MM.1S (cell line): Measurements from ENCODE around the gene RBFOX2.

ENCODE experiments used
- DNase-seq: peaks from one replicate; pipeline ENCODE4 v3.0.0-alpha.2; 2015
- H2AFZ ChIP-seq: fragments of 300-600 bp; sonication (generic); 2 replicates; pipeline ENCODE4 v1.6.0; 2016; ENCODE audit warnings: antibody characterized with exemption, low read length
- H3F3A ChIP-seq: fragments of 300-600 bp; sonication (generic); 2 replicates; pipeline ENCODE4 v1.6.1; 2016; ENCODE audit warnings: mild to moderate bottlenecking, antibody characterized with exemption, low read length, moderate library complexity, mixed read lengths; ENCODE audit not compliant: insufficient read depth
- H3K27ac ChIP-seq: fragments of 300-600 bp; sonication (generic); 2 replicates; pipeline ENCODE4 v1.5.1; 2016; ENCODE audit warnings: mild to moderate bottlenecking, low read length
- H3K27me3 ChIP-seq: fragments of 300-600 bp; sonication (generic); replicated peaks from 2 replicates; pipeline ENCODE4 v1.6.0; 2016; ENCODE audit warnings: low read length; ENCODE audit not compliant: insufficient read depth
- H3K36me3 ChIP-seq: fragments of 300-600 bp; sonication (generic); replicated peaks from 2 replicates; pipeline ENCODE4 v1.6.1; 2016; ENCODE audit warnings: mild to moderate bottlenecking, low read length, mixed read lengths; ENCODE audit not compliant: insufficient read depth
- H3K4me1 ChIP-seq: fragments of 300-600 bp; sonication (generic); 2 replicates; pipeline ENCODE4 v1.6.1; 2016; ENCODE audit warnings: low read length, mixed read lengths
- H3K4me2 ChIP-seq: fragments of 300-600 bp; sonication (generic); 2 replicates; pipeline ENCODE4 v1.6.0; 2016; ENCODE audit warnings: low read depth, low read length
- H3K4me3 ChIP-seq: fragments of 300-600 bp; sonication (generic); 2 replicates; pipeline ENCODE4 v1.5.1; 2016; ENCODE audit warnings: low read length, mixed read lengths
- H3K79me2 ChIP-seq: fragments of 300-600 bp; sonication (generic); 2 replicates; pipeline ENCODE4 v1.6.1; 2016; ENCODE audit warnings: mixed run types, low read length, mixed read lengths
- H3K9ac ChIP-seq: fragments of 300-600 bp; sonication (generic); 2 replicates; pipeline ENCODE4 v1.6.1; 2016; ENCODE audit warnings: low read length, mixed read lengths
- H3K9me2 ChIP-seq: fragments of 300-600 bp; sonication (generic); replicated peaks from 2 replicates; pipeline ENCODE4 v1.6.1; 2016; ENCODE audit warnings: mild to moderate bottlenecking, low read length, mixed read lengths; ENCODE audit not compliant: insufficient read depth
- H3K9me3 ChIP-seq: fragments of 300-600 bp; sonication (generic); replicated peaks from 2 replicates; pipeline ENCODE4 v1.6.1; 2016; ENCODE audit warnings: mild to moderate bottlenecking, low read length, mixed read lengths; ENCODE audit not compliant: insufficient read depth
- H4K20me1 ChIP-seq: fragments of 300-600 bp; sonication (generic); 2 replicates; pipeline ENCODE4 v1.6.1; 2016; ENCODE audit warnings: mild to moderate bottlenecking, low read length, moderate library complexity, mixed read lengths; ENCODE audit not compliant: insufficient read depth
- EZH2 ChIP-seq: fragments of 300-600 bp; sonication (generic); optimal IDR thresholded peaks from 2 replicates; pipeline ENCODE3; 2017; ENCODE audit warnings: low read depth, mild to moderate bottlenecking, antibody characterized with exemption, low read length, mixed read lengths
- EZH2phosphoT487 ChIP-seq: fragments of 300-600 bp; sonication (generic); IDR thresholded peaks from 2 replicates; pipeline ENCODE4 v1.6.1; 2018; ENCODE audit warnings: antibody characterized with exemption, low read length
- TF ChIP-seq, protein P1 (sequence below): fragments of 300-600 bp; sonication (generic); IDR thresholded peaks from 2 replicates; pipeline ENCODE4 v1.5.1; 2016; ENCODE audit warnings: antibody characterized with exemption, low read length, mixed read lengths

RBFOX2 gene

DNA sequence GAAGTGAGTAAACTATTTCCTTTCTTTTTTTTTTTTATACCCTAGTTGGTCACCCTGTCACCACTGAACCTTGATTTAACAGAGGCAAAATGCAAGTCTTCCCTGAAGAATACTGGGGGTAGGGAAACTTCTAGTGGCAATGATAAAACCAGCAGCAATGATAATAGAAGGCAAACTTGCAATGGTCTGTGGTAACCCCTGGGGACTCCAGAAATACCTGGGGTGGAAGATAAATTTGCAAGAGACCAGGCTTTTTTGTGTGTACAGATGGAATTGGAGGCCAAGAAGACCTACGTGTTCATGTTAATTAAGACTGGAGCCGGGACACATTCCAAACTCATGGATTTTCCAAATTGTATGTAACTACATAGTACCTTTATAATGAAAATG is 299.3 kb downstream of the RBFOX2 start:
- TF ChIP-seq EZH2, result no peak
- TF ChIP-seq, protein P1, sequence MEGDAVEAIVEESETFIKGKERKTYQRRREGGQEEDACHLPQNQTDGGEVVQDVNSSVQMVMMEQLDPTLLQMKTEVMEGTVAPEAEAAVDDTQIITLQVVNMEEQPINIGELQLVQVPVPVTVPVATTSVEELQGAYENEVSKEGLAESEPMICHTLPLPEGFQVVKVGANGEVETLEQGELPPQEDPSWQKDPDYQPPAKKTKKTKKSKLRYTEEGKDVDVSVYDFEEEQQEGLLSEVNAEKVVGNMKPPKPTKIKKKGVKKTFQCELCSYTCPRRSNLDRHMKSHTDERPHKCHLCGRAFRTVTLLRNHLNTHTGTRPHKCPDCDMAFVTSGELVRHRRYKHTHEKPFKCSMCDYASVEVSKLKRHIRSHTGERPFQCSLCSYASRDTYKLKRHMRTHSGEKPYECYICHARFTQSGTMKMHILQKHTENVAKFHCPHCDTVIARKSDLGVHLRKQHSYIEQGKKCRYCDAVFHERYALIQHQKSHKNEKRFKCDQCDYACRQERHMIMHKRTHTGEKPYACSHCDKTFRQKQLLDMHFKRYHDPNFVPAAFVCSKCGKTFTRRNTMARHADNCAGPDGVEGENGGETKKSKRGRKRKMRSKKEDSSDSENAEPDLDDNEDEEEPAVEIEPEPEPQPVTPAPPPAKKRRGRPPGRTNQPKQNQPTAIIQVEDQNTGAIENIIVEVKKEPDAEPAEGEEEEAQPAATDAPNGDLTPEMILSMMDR, result no peak
- TF ChIP-seq EZH2phosphoT487, result no peak
- no peaks in the 10 kb centered on the region for H3F3A ChIP-seq
- no peaks in the 10 kb centered on the region for H3K4me1 ChIP-seq
- H4K20me1 ChIP-seq, result no peaks in the 10 kb centered on the region
- DNase-seq, result no peak
- H3K27ac ChIP-seq, result no peak overlapping the region
- H3K79me2 ChIP-seq, result no peaks in the 10 kb centered on the region
- no peak overlapping the region for H3K4me2 ChIP-seq
- no peak overlapping the region for H3K9ac ChIP-seq
- no peaks in the 10 kb centered on the region for H3K9me3 ChIP-seq
- H3K36me3 ChIP-seq, result no peaks in the 10 kb centered on the region
- H3K4me3 ChIP-seq, result no peak overlapping the region
- no peaks in the 10 kb centered on the region for H3K27me3 ChIP-seq
- H3K9me2 ChIP-seq, result no peaks in the 10 kb centered on the region
- no peak overlapping the region for H2AFZ ChIP-seq

DNA sequence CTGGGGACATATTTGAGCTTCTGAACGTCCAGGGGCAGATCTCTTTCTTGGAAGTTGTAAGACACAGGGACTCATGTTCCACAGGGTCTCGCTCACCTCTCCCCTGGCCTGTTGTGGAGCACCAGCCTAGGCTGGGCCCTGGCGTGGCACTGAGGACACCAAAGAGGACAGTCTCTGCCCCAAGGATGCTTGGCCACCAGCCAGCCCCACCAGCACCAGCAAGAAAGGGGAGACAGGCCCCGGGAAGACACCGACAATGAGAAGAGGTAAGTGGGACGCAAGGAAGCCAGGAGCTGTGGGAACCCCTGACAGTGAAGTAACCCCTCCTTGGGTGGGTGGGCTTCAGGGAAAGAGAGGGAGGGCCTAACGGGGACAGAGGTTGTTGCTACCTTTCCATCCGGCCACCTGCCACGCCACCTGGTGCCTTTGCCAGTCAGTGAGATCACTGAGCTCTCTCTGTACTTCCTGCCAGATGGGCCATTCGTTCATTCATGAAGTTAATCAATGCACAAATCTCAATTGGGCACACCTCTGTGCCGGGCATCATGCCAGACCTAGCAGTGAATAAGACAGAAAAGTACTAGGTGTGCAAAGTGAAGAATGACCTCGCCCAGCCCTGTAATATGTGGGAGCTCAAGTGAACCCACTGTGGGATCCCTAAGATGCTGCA is 299.9 kb downstream of the RBFOX2 start:
- Histone ChIP-seq H3F3A (no peaks in the 10 kb centered on the region), H3K9ac (no peak overlapping the region), H3K4me2 (no peak overlapping the region), H3K9me2 (no peaks in the 10 kb centered on the region), H3K79me2 (no peaks in the 10 kb centered on the region), H3K4me3 (no peak overlapping the region), H2AFZ (no peak overlapping the region), H3K27ac (no peak overlapping the region), H3K4me1 (no peaks in the 10 kb centered on the region), H3K27me3 (no peaks in the 10 kb centered on the region), H3K36me3 (no peaks in the 10 kb centered on the region), H3K9me3 (no peaks in the 10 kb centered on the region), H4K20me1 (no peaks in the 10 kb centered on the region)
- TF ChIP-seq, protein P1, result no peak
- TF ChIP-seq EZH2phosphoT487 (no peak), EZH2 (no peak)
- DNase-seq, result no peak

DNA sequence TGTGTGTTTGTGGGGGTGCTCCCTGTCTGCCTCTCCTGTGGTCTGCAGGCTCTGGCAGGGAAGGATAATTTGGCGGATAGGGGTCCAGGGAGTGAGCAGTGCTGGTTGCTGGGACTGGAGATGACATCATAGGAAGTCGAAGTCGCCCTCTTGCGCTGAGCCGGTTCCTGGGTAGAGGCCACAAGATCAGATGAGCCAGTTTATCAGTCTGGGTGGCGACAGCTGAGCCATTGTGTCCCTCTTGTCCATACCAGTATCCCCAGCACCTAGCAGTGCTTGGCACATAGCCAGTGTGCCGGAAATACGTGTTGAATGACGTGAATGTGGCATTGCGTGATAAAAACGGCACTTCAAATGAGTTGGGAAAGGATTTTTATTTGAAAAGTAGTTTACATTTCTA is 301.2 kb downstream of the RBFOX2 start:
- Histone ChIP-seq H2AFZ (no peak overlapping the region), H3F3A (no peaks in the 10 kb centered on the region)

More for the DNA sequence above, 301.2 kb downstream of the RBFOX2 start:
- TF ChIP-seq EZH2phosphoT487 (no peak), EZH2 (no peak)
- TF ChIP-seq, protein P1, result no peak
- H3K9me2 ChIP-seq, result no peaks in the 10 kb centered on the region
- no peaks in the 10 kb centered on the region for H3K9me3 ChIP-seq
- H3K4me1 ChIP-seq, result no peaks in the 10 kb centered on the region
- no peaks in the 10 kb centered on the region for H3K79me2 ChIP-seq
- no peaks in the 10 kb centered on the region for H4K20me1 ChIP-seq
- no peak overlapping the region for H3K27ac ChIP-seq
- DNase-seq, result no peak
- H3K27me3 ChIP-seq, result no peaks in the 10 kb centered on the region
- no peaks in the 10 kb centered on the region for H3K36me3 ChIP-seq
- H3K9ac ChIP-seq, result no peak overlapping the region
- no peak overlapping the region for H3K4me2 ChIP-seq
- H3K4me3 ChIP-seq, result no peak overlapping the region
